ENCODE results near the gene RBM20. TPM values are rescaled to one million over a fixed set of nuclear protein-coding genes. Genes with fewer than 3 reads are reported as not detected.

Gene RBM20
- total RNA-seq, 1 experiment from 2014 or later, result not detected

GRCh38 chr10:110780704-110781103 is 136.6 kb downstream of the RBM20 start:
- no TSS peak for BruUV-seq (replicated peaks)
- H3K27ac Mint-ChIP-seq (ENCODE audit: unreplicated experiment), result no peak overlapping the region
- no peaks in the 10 kb centered on the region for H3K36me3 Mint-ChIP-seq (ENCODE audit: insufficient read depth, unreplicated experiment)
- no peak overlapping the region for H3K4me3 Mint-ChIP-seq (ENCODE audit: low read depth, unreplicated experiment)
- no peaks in the 10 kb centered on the region for H3K9me3 Mint-ChIP-seq (ENCODE audit: low read depth, unreplicated experiment)
- intact Hi-C loops (cut with micrococcal nuclease; ENCODE audit: unreplicated experiment), result no loop called here
- TF ChIP-seq CTCF (IDR thresholded peaks at IDR 0.05; ENCODE audit: unreplicated experiment), result no peak
- H3K4me1 Mint-ChIP-seq (ENCODE audit: low read depth, unreplicated experiment), result no peaks in the 10 kb centered on the region
- CTCF ChIA-PET, result interaction anchor here (0.7 kb wide), 1 partner anchor 18 kb away, joined by 3 read pairs; no protein-coding TSS in a partner anchor
- peaks cover 25% of the 10 kb centered on the region for H3K27me3 Mint-ChIP-seq (ENCODE audit: unreplicated experiment)
- DNase-seq, result no peak

GRCh38 chr10:110781139-110781538 is 137.0 kb downstream of the RBM20 start:
- no peaks in the 10 kb centered on the region for H3K9me3 Mint-ChIP-seq (ENCODE audit: low read depth, unreplicated experiment)
- no TSS peak for BruUV-seq (replicated peaks)
- DNase-seq, result no peak
- peaks cover 29% of the 10 kb centered on the region for H3K27me3 Mint-ChIP-seq (ENCODE audit: unreplicated experiment)
- H3K27ac Mint-ChIP-seq (ENCODE audit: unreplicated experiment), result no peak overlapping the region
- no peaks in the 10 kb centered on the region for H3K36me3 Mint-ChIP-seq (ENCODE audit: insufficient read depth, unreplicated experiment)
- H3K4me3 Mint-ChIP-seq (ENCODE audit: low read depth, unreplicated experiment), result no peak overlapping the region
- no peaks in the 10 kb centered on the region for H3K4me1 Mint-ChIP-seq (ENCODE audit: low read depth, unreplicated experiment)
- CTCF ChIA-PET, result interaction anchor here (0.7 kb wide), 1 partner anchor 18 kb away, joined by 3 read pairs; no protein-coding TSS in a partner anchor
- intact Hi-C loops (cut with micrococcal nuclease; ENCODE audit: unreplicated experiment), result no loop called here
- TF ChIP-seq CTCF (IDR thresholded peaks at IDR 0.05; ENCODE audit: unreplicated experiment), result no peak

GRCh38 chr10:110782616-110783015 is 138.5 kb downstream of the RBM20 start:
- BruUV-seq (replicated peaks), result no TSS peak
- no peak for DNase-seq
- intact Hi-C loops (cut with micrococcal nuclease; ENCODE audit: unreplicated experiment), result no loop called here
- peaks cover 36% of the 10 kb centered on the region for H3K27me3 Mint-ChIP-seq (ENCODE audit: unreplicated experiment)
- H3K4me1 Mint-ChIP-seq (ENCODE audit: low read depth, unreplicated experiment), result no peaks in the 10 kb centered on the region
- no peak for TF ChIP-seq CTCF (IDR thresholded peaks at IDR 0.05; ENCODE audit: unreplicated experiment)
- no peak overlapping the region for H3K27ac Mint-ChIP-seq (ENCODE audit: unreplicated experiment)
- no peaks in the 10 kb centered on the region for H3K36me3 Mint-ChIP-seq (ENCODE audit: insufficient read depth, unreplicated experiment)
- no peak overlapping the region for H3K4me3 Mint-ChIP-seq (ENCODE audit: low read depth, unreplicated experiment)
- CTCF ChIA-PET, result no interaction called here
- H3K9me3 Mint-ChIP-seq (ENCODE audit: low read depth, unreplicated experiment), result no peaks in the 10 kb centered on the region

- no peak overlapping the region for H3K4me3 Mint-ChIP-seq (ENCODE audit: low read depth, unreplicated experiment)
- BruUV-seq (replicated peaks), result no TSS peak
- no peaks in the 10 kb centered on the region for H3K9me3 Mint-ChIP-seq (ENCODE audit: low read depth, unreplicated experiment)
- peaks cover 26% of the 10 kb centered on the region for H3K27me3 Mint-ChIP-seq (ENCODE audit: unreplicated experiment)
- CTCF ChIA-PET, result no interaction called here
- H3K4me1 Mint-ChIP-seq (ENCODE audit: low read depth, unreplicated experiment), result no peaks in the 10 kb centered on the region
- TF ChIP-seq CTCF (IDR thresholded peaks at IDR 0.05; ENCODE audit: unreplicated experiment), result no peak
- DNase-seq, result no peak
- intact Hi-C loops (cut with micrococcal nuclease; ENCODE audit: unreplicated experiment), result no loop called here
- no peak overlapping the region for H3K27ac Mint-ChIP-seq (ENCODE audit: unreplicated experiment)
- H3K36me3 Mint-ChIP-seq (ENCODE audit: insufficient read depth, unreplicated experiment), result no peaks in the 10 kb centered on the region
Observed at GRCh38 chr10:110783509-110784107, 139.5 kb downstream of the RBM20 start.

Measured in Calu3 (cell line).